ENCODE data around the gene PRKCH.
"Not testable (repeated sequence)": the region's sequence is repeated elsewhere in the genome, so short reads cannot be mapped to it uniquely, and the experiment has no call there.

PRKCH gene

GRCh38 chr14:61308701-61309100 lies 12.7 kb upstream of the PRKCH start:
- DNase-seq (ENCODE audit: low spot score) = not testable (repeated sequence)

GRCh38 chr14:61315313-61315712 lies 6.1 kb upstream of the PRKCH start:
- DNase-seq (ENCODE audit: low spot score) = no peak

GRCh38 chr14:61319086-61319485 lies 2.3 kb upstream of the PRKCH start:
- no peak for DNase-seq (ENCODE audit: low spot score)

GRCh38 chr14:61319706-61320105 lies 1.7 kb upstream of the PRKCH start:
- no peak for DNase-seq (ENCODE audit: low spot score)

GRCh38 chr14:61320170-61320569 lies 1.2 kb upstream of the PRKCH start:
- DNase-seq (ENCODE audit: low spot score) = not testable (repeated sequence)

- DNase-seq (ENCODE audit: low spot score) = no peak
These were observed 484 bp upstream of the PRKCH start for GRCh38 chr14:61320806-61321384.

GRCh38 chr14:61322011-61322798 lies 826 bp downstream of the PRKCH start:
- DNase-seq (ENCODE audit: low spot score) = no peak

GRCh38 chr14:61322799-61323290 lies 1.5 kb downstream of the PRKCH start:
- DNase-seq (ENCODE audit: low spot score) = no peak

GRCh38 chr14:61323970-61324369 lies 2.6 kb downstream of the PRKCH start:
- no peak for DNase-seq (ENCODE audit: low spot score)

- no peak for DNase-seq (ENCODE audit: low spot score)
These were observed 3.8 kb downstream of the PRKCH start for GRCh38 chr14:61325166-61325565.

GRCh38 chr14:61326146-61326545 lies 4.8 kb downstream of the PRKCH start:
- DNase-seq (ENCODE audit: low spot score) = no peak

GRCh38 chr14:61326847-61327246 lies 5.5 kb downstream of the PRKCH start:
- no peak for DNase-seq (ENCODE audit: low spot score)

- DNase-seq (ENCODE audit: low spot score) = no peak
These were observed 7.4 kb downstream of the PRKCH start for GRCh38 chr14:61328626-61329262.

GRCh38 chr14:61329478-61330051 lies 8.2 kb downstream of the PRKCH start:
- DNase-seq (ENCODE audit: low spot score) = no peak

- DNase-seq (ENCODE audit: low spot score) = no peak
These were observed 9.1 kb downstream of the PRKCH start for GRCh38 chr14:61330511-61330910.

GRCh38 chr14:61331992-61332657 lies 10.7 kb downstream of the PRKCH start:
- no peak for DNase-seq (ENCODE audit: low spot score)

- DNase-seq (ENCODE audit: low spot score) = no peak
These were observed 11.3 kb downstream of the PRKCH start for GRCh38 chr14:61332658-61333029.

GRCh38 chr14:61333087-61333486 lies 11.7 kb downstream of the PRKCH start:
- DNase-seq (ENCODE audit: low spot score) = no peak

GRCh38 chr14:61334197-61334701 lies 12.9 kb downstream of the PRKCH start:
- no peak for DNase-seq (ENCODE audit: low spot score)

- no peak for DNase-seq (ENCODE audit: low spot score)
These were observed 13.7 kb downstream of the PRKCH start for GRCh38 chr14:61335049-61335448.

- DNase-seq (ENCODE audit: low spot score) = no peak
These were observed 14.4 kb downstream of the PRKCH start for GRCh38 chr14:61335671-61336275.

- DNase-seq (ENCODE audit: low spot score) = no peak
These were observed 16.5 kb downstream of the PRKCH start for GRCh38 chr14:61337893-61338292.

Data from GM03348 (cell line).